Ectodermal cell (in vitro differentiated cells): Measurements from ENCODE around the gene CA10.

ENCODE experiments used
- H3K27ac ChIP-seq: 2 replicates; pipeline ENCODE4 v1.7.0; 2013; ENCODE audit warnings: mild to moderate bottlenecking, low read depth, low read length; ENCODE audit not compliant: insufficient read depth, poor library complexity, severe bottlenecking
- H3K27me3 ChIP-seq: 2 replicates; pipeline ENCODE4 v1.7.0; 2013; ENCODE audit warnings: mild to moderate bottlenecking, low read length; ENCODE audit not compliant: insufficient read depth, control insufficient read depth, poor library complexity, severe bottlenecking
- H3K36me3 ChIP-seq: one replicate; pipeline ENCODE4 v1.7.0; 2013; ENCODE audit warnings: low read length; ENCODE audit not compliant: control insufficient read depth, insufficient read depth
- H3K4me1 ChIP-seq: one replicate; pipeline ENCODE4 v1.7.0; 2013; ENCODE audit warnings: low read length; ENCODE audit not compliant: control insufficient read depth, insufficient read depth
- H3K4me3 ChIP-seq: 2 replicates; pipeline ENCODE4 v1.7.0; 2013; ENCODE audit warnings: low read depth, low read length, control low read depth; ENCODE audit not compliant: insufficient read depth
- H3K9me3 ChIP-seq: 2 replicates; pipeline ENCODE4 v1.7.0; 2013; ENCODE audit warnings: mild to moderate bottlenecking, low read length, moderate library complexity; ENCODE audit not compliant: control insufficient read depth
- WGBS, 2 experiments: methylation state at CpG; one replicate each; pipeline ENCODE4 v1.1.7; 2013; ENCODE audit warnings: missing lambda C conversion rate in 2 of 2; 5-methylcytosine and 5-hydroxymethylcytosine counted together

Gene CA10

DNA sequence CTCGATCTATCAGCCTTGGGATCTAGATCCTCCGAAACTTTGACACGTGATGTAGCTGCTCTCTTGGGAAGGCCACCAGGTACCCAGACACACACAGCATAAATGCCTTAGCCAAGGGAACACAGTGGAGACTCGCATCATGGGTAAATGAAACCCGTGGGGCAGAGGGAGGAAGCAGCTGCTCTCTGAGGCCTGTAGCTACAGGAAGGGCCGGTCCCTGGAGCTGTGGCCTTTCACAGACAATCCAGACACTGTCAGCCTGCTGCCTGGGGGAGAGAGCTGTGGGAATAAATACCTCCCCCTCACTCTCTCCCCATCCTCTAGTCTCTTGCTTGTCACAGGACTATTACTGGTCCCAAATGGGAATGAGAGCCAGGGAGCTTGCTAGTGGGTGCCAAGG, 546.9 kb downstream of the CA10 start:
- Histone ChIP-seq H3K36me3 (no peaks in the 10 kb centered on the region), H3K9me3 (no peaks in the 10 kb centered on the region), H3K4me3 (no peak overlapping the region), H3K27ac (no peak overlapping the region), H3K27me3 (no peaks in the 10 kb centered on the region), H3K4me1 (peaks cover 15% of the 10 kb centered on the region)
- 91 to 92% methylated on average over 6 of the region's 6 CpGs for WGBS, 2 experiments

DNA sequence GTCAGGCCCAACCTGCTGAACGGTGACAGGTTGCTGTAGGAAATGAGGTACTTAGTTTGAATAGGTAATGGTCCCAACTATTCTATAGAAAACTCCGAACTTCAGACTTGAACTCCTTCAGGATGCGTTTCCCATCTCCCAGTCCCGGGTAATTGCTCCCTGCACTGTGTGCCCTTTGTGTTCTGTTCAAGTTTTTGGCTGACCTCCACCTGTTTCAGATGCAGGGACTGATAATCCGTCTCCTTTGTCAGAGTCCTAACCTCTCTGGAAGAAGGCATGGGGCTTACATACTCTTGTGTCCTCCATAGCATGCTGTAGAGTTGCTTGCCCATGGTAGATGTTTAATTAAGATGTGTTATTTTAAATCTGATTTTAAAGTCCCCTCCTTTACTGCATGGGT, 547.7 kb downstream of the CA10 start:
- Histone ChIP-seq H3K27me3 (no peaks in the 10 kb centered on the region), H3K4me1 (peaks cover 15% of the 10 kb centered on the region), H3K36me3 (no peaks in the 10 kb centered on the region), H3K4me3 (no peak overlapping the region), H3K27ac (no peak overlapping the region), H3K9me3 (no peaks in the 10 kb centered on the region)
- 91 to 92% methylated on average over 5 of the region's 5 CpGs for WGBS, 2 experiments

DNA sequence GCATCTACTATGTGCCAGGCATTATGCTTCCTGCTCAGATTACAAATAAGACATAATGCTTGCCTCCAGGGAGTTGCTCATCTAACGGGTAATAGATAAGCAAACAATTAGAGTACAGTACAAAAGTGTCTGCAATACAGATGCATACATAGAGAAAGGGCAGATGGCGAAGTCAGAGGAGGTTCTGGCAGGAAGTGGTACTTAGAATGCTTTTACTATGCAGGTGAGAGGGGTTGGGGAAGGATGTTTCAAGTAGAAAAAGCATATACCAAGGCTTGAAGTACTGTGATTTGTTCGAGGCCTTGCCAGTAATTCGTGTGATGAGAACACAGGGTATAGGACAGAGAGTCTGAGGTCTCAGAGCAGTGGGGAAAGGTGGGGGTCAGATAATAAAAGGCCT, 548.4 kb downstream of the CA10 start:
- no peak overlapping the region for H3K4me3 ChIP-seq
- H3K36me3 ChIP-seq, result no peaks in the 10 kb centered on the region
- no peaks in the 10 kb centered on the region for H3K9me3 ChIP-seq
- H3K27me3 ChIP-seq, result no peaks in the 10 kb centered on the region
- peaks cover 15% of the 10 kb centered on the region for H3K4me1 ChIP-seq
- H3K27ac ChIP-seq, result no peak overlapping the region
- WGBS, 2 experiments, result 96% methylated on average over 4 of the region's 4 CpGs

DNA sequence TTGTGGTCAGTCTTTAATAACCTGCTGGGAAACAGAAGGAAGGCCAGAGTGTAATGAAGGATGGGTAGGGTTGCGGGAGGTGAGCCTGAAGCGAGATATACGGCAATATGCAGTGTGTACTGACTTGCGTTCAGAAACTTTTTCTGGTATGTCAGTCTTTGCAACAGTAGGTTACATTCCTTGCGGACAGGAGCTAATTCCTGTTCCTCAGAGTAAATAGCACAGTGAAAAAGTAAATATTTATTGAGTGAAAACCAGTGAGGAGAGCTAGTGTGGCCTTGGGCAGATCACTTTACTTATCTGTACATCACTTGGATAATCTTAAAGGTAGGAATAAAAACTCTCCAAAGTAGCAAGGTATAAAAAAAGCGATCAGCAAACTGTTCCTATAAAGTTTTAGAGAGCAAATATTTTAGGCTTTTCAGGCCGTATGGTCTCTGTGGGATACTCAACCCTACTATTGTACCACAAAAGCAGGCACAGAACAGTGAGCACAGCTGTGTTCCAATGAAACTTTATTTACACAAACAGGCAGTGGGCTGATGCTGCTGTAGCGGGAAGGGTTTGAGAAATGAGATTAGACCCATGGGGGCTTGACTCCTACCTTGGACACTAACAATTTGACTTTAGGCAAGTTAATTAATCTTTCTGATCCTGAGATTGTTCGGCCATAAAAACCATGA, 550.1 kb downstream of the CA10 start:
- no peak overlapping the region for H3K4me3 ChIP-seq
- H3K4me1 ChIP-seq, result peaks cover 15% of the 10 kb centered on the region
- 85 to 87% methylated on average over 9 of the region's 9 CpGs for WGBS, 2 experiments
- H3K36me3 ChIP-seq, result no peaks in the 10 kb centered on the region
- peak overlapping the region; percentile 83 for H3K27ac ChIP-seq
- no peaks in the 10 kb centered on the region for H3K27me3 ChIP-seq
- no peaks in the 10 kb centered on the region for H3K9me3 ChIP-seq

DNA sequence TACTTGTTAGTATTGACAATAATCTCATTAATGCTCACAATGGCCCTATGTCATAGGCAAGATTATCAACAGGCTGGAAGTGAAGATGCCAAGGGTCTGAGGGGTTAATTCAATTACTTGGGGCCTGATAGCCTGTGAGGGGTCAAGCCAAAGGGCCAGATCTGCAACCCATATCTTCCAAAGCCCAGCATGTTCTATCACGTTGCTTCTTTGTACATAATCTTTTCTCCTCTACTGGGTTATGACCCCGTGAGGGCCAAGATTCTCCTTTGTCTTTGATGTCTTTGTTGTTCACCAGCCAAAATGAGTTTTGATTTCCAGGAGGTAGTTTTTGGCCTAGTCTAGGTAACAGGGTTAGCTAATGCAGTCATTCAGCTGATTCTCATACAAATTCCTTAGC, 551.0 kb downstream of the CA10 start:
- Histone ChIP-seq H3K27me3 (no peaks in the 10 kb centered on the region), H3K4me3 (no peak overlapping the region), H3K4me1 (peaks cover 15% of the 10 kb centered on the region), H3K27ac (peak overlapping the region; percentile 83), H3K9me3 (no peaks in the 10 kb centered on the region), H3K36me3 (no peaks in the 10 kb centered on the region)
- 52 to 62% methylated on average over 2 of the region's 2 CpGs for WGBS, 2 experiments

DNA sequence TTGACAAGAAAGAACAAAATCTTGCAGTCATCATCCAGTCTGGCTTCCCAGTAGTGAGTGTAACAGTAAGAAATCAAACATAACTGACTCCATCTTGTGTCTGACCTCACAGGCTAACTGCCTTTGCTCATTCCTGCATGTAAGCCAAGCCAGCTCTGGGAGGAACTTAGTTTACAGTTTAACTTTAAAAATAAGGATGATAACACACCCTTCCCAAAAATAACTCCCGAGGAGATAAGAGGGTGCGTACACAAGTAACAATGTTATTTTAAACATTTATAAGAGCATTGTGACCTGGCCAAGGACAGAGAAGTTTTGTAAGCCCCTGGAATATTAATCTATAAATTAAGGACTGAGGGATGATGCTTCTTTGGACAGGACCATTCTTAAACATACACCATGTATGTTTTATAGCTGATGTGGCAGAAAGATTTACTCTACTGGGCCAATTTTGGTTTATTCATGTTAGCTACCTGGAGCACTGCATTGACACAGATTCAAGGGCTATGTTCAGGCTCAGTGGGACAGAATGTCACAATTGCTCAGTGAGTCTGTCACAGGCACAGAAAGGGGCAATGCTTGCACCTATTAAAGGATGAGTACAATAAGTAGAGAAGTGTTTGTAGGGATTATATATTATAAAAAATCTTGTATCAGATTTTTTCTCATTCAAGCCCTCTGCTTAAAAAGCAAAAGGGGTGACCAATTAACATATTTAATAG, 554.1 kb downstream of the CA10 start:
- H3K27me3 ChIP-seq, result no peaks in the 10 kb centered on the region
- no peak overlapping the region for H3K27ac ChIP-seq
- H3K9me3 ChIP-seq, result no peaks in the 10 kb centered on the region
- no peaks in the 10 kb centered on the region for H3K36me3 ChIP-seq
- H3K4me1 ChIP-seq, result peaks cover 15% of the 10 kb centered on the region
- H3K4me3 ChIP-seq, result no peak overlapping the region
- no CpG with 5 or more reads among the region's 2 CpGs for WGBS, 2 experiments

DNA sequence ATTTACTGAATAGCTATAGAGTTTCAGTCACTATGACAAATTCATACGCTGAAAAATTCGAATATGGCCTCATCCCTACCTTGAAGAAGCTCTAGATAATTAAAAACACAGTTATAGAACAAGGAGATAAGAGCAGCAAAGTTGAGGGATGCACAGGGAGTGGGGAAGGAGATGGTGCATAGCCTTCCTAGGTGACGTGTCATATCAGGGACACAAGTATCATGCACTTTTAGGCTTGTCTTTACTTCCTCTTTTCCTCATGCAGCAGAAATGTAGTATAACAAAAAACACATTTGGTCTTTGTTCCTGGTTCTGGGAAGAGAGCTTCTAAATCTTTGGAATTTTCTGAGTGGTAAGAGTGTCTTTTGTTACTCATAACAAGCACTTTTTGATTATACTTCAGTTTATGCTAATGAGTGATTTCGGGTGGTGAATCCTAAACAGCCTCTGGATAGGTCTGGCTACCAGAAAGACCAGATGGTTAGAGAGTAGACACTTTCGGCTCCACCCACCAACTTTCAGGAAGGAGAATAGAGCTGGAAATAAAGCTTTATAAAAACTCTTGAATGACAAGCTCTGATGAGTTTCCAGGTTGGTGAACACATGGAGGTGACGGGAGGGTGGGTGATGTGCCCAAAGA, 556.8 kb downstream of the CA10 start:
- 89 to 96% methylated on average over 5 to 6 of the region's 6 CpGs for WGBS, 2 experiments
- H3K4me3 ChIP-seq, result no peak overlapping the region

DNA sequence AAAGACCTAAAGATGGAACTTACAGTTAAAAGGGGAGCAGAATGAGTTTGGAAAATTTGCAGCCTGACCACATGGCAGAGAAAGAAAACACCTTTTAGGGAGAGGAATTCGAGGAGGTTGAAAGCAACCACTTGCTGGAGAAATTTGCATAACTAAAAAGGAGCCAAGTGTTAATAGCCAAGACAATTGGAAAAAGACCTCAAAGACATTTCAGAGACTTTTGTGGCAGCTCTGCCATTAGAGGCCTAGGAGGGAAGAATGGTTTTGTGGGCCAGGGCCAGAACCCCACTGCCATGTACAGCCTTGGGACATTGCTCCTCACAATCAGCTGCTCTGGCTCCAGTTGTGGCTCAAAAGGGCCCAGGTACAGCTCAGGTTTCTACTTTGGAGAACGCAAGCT, 559.7 kb downstream of the CA10 start:
- Histone ChIP-seq H3K36me3 (no peaks in the 10 kb centered on the region), H3K4me3 (no peak overlapping the region), H3K27ac (no peak overlapping the region), H3K9me3 (no peaks in the 10 kb centered on the region), H3K4me1 (no peaks in the 10 kb centered on the region), H3K27me3 (no peaks in the 10 kb centered on the region)
- 45 to 53% methylated on average over 2 of the region's 2 CpGs for WGBS, 2 experiments

More for the DNA sequence above, 556.8 kb downstream of the CA10 start:
- H3K4me1 ChIP-seq, result no peaks in the 10 kb centered on the region
- no peaks in the 10 kb centered on the region for H3K9me3 ChIP-seq
- no peak overlapping the region for H3K27ac ChIP-seq
- no peaks in the 10 kb centered on the region for H3K27me3 ChIP-seq
- no peaks in the 10 kb centered on the region for H3K36me3 ChIP-seq

DNA sequence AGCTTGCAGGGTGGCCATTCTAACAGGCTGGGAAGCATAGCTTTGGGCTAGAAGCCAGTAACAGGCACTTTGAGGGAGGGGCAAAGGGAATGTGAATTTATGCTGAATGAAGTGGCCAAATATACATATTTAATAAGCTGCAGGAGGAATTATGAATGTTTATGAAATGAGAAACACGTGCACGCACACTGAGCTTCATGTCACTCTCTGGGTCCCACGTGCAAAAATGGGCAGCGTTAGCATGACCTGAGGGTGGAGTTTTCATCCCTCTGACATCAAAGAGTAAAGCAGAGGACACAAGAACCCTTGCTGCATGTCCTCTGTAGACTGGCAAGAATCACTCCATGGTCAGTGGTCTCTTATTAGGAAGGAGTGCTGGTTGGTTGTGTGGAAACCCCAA, 561.2 kb downstream of the CA10 start:
- Histone ChIP-seq H3K27ac (no peak overlapping the region), H3K27me3 (no peaks in the 10 kb centered on the region), H3K36me3 (no peaks in the 10 kb centered on the region), H3K9me3 (no peaks in the 10 kb centered on the region), H3K4me3 (no peak overlapping the region), H3K4me1 (no peaks in the 10 kb centered on the region)
- 91 to 94% methylated on average over 4 of the region's 4 CpGs for WGBS, 2 experiments

DNA sequence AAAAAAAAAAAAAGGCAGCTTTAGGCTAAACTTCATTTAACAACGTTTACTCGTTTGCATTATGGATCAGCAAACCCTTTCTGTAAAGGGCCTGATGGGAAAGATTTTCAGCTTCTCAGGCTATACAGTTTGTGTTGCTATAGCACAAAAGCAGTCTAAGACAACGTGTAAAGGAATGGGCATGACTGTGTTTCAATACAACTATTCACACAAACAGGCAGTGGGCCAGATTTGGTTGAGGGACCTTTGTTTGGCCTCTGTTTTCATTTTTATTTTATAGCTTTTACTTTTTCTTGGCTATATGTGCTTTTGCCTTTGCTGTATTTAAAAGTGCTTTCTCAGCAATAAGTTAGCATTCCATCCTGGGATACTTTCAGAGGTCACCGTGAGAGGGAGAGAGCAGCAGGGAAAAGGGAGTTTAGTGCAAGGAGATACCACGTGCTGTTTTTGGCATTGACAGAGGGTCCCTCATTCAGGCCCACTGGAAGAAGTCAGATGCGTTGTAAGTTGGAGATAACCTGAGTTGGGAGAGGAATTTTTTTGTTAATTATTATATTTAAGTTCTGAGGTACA, 562.6 kb downstream of the CA10 start:
- no peaks in the 10 kb centered on the region for H3K27me3 ChIP-seq
- no peak overlapping the region for H3K4me3 ChIP-seq
- H3K9me3 ChIP-seq, result no peaks in the 10 kb centered on the region
- WGBS, 2 experiments, result 90% methylated on average over 6 of the region's 6 CpGs
- no peaks in the 10 kb centered on the region for H3K4me1 ChIP-seq
- no peak overlapping the region for H3K27ac ChIP-seq
- no peaks in the 10 kb centered on the region for H3K36me3 ChIP-seq
